ENCODE data around the gene DNAJC9.

GRCh38 chr10:73264423-73264822 lies 17.4 kb upstream of the DNAJC9 start:
- TF ChIP-seq, protein P1, sequence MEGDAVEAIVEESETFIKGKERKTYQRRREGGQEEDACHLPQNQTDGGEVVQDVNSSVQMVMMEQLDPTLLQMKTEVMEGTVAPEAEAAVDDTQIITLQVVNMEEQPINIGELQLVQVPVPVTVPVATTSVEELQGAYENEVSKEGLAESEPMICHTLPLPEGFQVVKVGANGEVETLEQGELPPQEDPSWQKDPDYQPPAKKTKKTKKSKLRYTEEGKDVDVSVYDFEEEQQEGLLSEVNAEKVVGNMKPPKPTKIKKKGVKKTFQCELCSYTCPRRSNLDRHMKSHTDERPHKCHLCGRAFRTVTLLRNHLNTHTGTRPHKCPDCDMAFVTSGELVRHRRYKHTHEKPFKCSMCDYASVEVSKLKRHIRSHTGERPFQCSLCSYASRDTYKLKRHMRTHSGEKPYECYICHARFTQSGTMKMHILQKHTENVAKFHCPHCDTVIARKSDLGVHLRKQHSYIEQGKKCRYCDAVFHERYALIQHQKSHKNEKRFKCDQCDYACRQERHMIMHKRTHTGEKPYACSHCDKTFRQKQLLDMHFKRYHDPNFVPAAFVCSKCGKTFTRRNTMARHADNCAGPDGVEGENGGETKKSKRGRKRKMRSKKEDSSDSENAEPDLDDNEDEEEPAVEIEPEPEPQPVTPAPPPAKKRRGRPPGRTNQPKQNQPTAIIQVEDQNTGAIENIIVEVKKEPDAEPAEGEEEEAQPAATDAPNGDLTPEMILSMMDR (IDR thresholded peaks at IDR 0.05; ENCODE audit: low read length) = no peak
- no peak for TF ChIP-seq EZH2 (optimal IDR thresholded peaks at IDR 0.05; ENCODE audit: low read depth, low read length)

Data from MM.1S (cell line).